IPS DF 4.7 (cell line): ENCODE results near the gene RFC4.

Experiments
- DNase-seq: peaks from one replicate; pipeline ENCODE4 v3.0.0-alpha.2; 2013; ENCODE audit warnings: low spot score; ENCODE audit errors: extremely low read depth

The RFC4 gene

DNA sequence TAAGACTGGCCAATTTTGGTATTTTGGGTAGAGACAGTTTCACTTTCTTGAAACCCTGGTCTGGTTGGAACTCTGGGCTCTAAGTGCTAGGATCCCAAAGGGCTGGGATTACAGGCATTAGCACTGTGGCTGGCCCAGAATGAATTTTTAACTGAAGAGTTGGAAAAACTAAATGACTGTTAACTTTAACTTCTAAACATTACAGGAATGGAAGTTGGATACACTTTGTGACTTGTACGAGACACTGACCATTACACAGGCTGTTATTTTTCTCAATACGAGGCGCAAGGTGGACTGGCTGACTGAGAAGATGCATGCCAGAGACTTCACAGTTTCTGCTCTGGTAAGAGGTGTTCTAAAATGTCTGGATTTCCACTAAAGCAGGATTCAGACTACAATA, 19.4 kb downstream of the RFC4 start:
- no peak for DNase-seq

DNA sequence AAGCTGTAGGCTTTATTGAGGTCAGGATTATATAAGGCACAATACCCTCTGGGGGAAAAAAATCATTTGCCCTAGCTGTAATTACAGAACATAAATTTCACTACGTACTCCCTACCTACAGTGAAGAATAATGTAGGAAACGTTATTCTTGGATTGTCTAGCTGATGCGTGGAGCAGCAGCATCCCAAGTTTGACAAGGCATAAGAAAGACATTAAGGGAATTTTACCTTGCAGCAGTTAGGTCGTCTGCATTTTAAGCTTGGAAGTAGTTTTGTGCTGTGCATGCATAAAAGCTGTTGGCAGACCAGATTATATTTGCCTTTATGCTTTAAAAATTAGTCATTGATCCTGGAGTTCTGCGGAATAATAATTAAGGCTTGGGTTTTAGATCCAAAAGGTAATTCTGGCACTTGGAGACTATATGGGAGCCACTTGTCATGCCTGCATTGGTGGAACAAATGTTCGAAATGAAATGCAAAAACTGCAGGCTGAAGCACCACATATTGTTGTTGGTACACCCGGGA, 20.7 kb downstream of the RFC4 start:
- no peak for DNase-seq

DNA sequence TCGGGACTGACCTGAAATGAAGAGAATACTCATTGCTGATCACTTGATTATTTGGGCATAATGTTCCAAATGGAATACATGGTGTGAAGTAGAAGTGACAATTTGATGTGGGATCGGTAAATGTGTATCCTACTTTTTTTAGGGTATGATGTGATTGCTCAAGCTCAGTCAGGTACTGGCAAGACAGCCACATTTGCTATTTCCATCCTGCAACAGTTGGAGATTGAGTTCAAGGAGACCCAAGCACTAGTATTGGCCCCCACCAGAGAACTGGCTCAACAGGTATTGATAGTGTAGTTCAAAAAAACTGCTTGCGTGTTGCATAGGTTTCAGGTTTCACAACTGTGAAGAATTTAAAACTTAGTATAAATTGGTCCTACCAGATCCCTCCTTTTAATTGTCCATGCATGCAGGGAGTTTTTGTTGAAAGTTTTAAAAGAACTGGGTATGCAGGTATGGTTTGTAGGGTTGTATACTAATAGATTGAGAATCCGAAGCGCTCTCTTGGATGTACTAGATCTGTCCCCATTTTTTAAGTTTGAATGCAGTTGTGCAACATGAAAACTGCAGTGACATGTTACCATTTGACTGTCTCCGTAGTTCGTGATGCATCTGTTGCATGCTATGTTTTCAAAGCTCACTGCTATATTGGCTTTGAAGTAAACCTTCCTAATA, 21.3 kb downstream of the RFC4 start:
- DNase-seq = no peak

DNA sequence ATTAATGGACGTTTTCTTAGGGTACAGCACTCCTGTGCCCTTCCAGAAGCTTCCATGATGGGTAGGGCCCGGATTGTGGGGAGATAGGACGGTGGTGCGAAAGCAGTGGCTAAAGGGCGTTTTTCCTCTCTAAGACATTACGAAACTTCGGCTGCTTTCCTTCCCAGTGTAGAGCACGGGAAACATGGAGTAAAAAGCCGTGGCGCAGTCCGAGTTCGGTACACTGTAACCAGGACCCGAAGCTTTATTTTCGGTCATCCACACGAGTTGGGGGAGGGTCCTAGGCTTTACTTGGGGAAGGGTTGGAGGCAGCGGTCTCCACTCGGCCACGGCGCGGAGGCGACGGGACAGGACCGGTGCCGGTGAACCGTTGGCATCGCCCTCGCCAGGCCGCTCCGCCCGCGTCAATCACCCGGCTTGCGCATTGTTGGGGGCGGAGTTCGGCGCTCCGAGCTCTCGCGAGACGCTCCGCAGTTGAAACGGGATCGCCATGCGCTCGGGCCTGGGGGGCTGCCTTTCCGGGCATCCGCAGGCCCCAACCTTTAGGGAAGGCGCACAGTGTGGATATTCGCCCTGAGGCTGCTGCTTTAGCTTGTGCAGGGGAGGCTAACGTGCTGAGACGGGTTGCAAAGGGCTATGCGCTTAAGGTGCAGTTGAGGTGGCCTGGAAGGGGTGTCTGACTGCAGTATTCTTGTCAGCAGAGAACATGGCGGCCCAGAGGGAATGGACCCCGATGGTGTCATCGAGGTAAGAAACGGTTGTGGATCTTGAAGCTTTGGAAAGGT, 22.4 kb downstream of the RFC4 start:
- no peak for DNase-seq

DNA sequence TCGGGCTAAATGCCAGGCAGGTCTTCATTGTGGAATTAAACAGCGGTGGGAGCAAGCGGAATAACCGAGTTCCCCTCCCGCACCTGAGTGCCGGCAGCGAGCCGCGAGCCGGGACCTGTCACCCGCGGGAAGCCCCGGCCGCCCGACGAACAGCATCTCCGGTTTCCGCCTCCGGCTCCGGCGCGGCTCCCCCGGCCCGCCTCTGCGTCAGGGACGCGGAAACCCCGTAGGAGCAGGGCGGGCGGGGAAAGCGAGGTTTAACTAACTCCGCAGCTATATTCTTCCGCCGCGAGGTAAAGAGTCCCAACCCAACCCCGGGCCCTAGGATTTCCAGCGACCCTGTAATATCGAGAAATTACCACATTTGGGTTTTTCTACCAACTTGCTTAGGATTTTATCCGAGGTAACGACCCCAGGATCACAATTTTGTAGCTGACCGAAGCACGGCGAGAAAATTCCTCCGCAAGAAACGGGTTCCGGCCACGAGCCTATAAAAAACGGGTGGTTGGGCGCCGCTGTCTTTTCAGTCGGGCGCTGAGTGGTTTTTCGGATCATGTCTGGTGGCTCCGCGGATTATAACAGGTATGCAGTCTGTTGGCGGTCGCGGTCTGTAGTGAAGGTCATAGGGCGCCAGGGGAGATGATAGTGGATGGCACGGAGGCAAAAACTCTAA, 23.1 kb downstream of the RFC4 start, which contains the start of gene EIF4A2:
EIF4A2 (plus strand) TSS at position 520 of the 673 bp plus-strand sequence; CDS start at position 554, 34 bp downstream.
- no peak for DNase-seq

DNA sequence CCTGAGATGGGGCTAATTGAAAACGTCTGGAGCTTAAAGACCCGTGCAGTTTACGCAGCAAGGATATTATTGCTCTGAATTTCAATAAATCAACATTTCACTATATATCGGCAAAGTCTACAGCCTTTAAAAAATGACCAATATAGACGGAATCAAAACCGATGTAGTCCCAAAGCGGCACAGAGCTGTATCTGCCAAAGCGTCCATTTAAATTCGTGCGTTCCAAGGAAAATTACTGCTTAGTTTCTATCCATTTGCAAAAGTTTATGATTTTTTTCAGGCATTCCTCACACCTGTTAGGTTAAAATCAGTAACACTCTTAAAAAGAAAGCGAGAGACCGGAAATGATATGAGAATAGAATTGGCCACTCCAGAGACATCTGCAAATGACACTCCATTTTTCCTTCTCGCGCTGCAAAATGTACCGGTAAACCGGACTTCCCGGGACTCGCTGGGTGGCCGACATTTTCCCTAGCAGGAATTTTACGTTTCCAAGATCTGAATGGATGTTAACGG, 23.7 kb downstream of the RFC4 start:
- DNase-seq = no peak

DNA sequence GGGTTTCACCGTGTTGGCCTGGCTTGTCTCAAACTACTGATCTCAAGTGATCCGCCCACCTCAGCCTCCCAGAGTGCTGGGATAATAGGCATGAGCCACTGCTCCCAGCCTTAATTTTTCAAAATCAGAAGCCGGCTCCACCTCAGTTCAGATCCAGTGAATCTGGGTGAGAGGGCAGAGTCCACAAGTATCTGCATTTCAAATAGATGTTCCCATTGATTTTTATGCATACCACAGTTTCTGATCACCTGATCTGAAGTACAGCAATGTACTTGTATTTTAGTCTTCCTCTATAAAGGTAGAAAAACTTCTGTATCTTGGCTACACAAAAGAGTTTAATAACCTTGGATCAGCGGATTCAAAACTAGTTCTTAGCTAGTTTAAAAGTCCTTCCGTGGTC, 27.1 kb downstream of the RFC4 start:
- no peak for DNase-seq

DNA sequence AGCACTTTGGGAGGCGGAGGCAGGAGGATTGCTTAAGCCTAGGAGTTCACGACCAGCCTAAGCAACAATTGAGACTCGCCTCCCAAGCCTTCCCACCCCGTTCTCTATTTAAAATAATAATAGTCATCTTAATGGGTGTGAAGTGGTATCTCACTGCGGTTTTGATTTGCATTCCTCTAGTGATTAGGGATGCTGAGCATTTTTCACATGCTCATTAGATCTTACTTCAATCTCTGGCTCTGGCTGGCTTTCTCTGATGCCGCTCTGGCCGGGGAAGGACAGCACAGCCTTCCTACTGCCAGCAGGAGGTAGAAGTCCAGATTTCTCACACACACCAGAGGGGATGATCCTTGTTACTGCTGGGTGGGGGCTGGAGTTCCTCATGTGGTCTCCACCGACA, 30.3 kb downstream of the RFC4 start:
- no peak for DNase-seq

DNA sequence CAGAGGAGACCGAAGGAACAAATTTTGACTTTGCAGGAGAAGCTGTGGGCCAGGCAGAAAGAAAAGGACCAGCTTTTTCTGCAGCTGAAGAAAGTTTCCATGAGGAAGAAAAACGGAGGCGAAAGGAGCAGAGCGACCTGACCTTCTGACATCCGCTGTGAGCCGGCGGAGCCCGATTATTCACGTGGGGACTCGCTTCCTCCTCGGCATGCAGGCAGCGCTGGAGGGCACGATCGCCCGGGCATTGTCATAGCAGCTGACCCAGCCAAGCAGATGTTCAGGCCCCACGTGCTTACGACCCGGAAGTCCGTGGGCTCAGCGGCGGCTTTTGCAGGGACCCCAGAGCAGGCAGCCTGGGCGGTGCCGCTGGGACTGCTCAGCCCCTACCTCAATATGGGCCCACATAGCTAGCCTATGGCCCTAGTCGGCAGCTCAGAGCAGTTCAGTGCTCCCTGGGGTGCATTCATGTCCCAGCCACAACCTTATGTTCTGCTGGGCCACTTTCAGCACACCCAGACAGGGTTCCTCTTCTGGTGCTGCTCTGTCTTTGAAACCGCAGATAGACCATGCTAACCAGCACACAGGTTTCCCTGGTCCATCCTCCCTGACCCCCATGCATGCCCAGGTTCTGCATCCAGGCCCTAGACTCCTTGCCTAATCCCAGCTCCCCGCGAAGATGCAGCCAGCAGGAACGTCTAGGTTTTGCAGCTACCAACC, 33.4 kb downstream of the RFC4 start:
- no peak for DNase-seq

DNA sequence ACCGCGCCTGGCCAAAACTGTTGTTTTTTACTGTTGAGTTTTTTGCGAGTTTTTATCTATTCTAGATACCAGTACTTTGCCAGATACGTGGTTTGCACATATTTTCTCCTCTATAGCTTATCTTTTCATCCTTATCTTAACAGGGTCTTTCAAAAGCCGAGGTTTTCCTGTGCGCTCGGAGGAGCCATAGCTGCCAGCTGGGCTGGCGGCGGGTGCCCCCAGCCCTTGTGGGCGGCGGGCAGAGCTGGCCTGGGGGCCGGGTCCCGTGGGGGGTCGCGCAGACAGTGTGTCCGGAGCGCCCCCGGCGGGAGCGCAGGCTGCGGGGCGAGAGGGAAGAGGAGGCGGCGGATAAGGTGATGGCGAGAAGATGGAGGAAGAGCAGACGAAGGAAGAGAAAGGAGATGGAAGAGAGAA, 34.0 kb downstream of the RFC4 start:
- no peak for DNase-seq

DNA sequence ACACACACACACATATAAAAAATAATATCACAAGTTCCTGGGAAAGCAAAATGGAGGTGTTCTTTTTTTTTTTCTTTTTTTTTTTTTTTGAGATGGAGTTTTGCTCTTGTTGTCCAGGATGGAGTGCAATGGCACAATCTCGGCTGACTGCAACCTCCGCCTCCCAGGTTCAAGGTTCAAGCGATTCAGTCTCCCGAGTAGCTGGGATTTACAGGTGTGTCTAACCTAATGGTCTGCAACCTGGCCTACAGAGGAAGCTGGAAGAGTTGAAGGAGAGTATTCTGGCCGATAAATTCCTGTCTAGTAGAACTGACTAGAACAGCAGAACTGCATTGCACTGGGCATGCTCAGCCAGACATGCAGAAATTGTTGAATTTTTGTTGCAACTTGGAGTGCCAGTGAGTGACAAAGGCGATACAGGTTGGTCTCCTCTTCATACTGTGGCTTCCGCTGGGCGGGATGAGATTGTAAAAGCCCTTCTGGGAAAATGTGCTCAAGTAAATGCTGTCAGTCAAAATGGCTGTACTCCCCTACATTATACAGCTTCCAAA, 45.3 kb downstream of the RFC4 start:
- DNase-seq = no peak

DNA sequence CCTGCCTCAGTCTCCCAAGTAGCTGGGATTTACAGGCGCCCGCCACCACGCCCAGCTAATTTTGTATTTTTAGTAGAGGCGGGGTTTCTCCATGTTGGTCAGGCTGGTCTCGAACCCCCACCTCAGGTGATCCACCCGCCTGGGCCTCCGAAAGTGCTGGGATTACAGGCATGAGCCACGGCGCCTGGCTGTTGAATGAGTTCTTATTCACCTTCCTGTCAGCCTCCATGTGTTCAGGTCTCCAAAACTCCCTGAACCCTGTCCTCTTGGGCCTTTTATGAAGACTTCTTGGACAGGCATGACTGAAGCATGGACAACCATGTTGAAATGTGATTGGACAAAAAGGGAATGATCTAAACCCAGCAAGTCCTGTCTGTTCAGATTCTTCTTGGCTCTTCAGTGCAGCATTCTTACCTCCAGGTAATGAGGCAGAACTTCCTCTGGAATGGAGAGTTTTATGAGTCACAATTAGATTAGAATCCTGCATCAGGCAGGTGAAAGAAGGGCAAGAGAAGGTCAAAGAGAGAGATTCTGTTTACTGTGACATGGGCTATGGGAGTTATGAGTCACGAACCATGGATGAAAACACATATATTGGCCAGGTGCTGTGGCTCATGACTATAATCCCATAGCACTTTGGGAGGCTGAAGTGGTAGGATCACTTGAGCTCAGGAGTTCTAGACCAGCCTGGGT, 46.0 kb downstream of the RFC4 start:
- no peak for DNase-seq

DNA sequence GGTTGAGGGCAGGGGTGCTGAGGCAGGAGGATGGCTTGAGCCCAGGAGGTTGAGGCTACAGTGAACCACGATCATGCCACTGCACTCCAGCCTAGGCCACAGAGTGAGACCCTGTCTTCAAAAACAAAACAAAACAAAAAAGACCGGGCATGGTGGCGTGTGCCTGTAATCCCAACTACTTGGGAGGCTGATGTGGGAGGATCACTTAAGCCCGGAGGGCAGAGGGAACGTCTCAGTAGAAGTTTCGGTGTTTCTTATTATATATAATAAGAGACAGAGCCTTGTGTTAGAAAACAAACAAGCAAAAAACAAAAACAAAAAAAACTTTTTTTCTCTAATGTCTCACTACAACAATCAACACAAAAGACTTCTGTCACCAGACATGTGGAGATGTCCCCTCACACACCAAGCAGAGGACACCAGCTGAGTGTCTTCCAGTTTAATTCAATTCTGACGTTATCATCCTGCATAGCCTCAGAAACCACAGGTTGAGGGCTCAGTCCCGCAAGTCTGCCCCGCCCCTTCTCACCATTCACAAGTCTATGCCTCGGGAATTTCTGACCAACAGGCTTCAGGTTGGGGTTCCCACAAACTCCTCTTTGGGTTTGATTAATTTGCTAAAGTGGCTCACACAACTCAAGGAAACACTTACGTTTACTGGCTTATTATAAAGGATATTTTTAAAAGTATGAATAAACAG, 46.9 kb downstream of the RFC4 start:
- no peak for DNase-seq

DNA sequence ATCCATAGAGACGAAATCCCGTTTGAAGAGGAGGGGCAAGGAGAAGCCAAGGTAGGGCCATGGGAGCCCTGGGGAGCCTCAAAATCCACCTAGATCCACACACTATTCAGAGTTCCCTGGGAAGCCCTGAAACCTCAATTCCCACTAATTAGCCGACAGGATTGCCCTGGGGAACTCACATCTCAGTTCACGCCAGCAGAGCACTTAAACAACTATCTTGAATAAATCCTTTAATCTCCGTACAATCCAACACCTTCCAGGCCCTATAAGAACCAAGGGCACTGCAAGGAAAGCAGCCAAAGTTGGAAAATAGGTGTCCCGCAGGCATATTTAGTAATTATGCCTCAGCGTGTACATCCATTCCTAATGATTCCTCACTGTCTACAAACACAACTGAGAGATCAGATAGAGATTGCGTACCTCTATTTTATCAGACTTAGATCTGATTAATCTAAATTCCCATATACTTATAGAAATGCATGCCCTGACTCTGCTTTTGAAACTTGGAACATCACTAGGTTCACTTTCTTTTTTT, 48.5 kb downstream of the RFC4 start:
- DNase-seq = no peak

DNA sequence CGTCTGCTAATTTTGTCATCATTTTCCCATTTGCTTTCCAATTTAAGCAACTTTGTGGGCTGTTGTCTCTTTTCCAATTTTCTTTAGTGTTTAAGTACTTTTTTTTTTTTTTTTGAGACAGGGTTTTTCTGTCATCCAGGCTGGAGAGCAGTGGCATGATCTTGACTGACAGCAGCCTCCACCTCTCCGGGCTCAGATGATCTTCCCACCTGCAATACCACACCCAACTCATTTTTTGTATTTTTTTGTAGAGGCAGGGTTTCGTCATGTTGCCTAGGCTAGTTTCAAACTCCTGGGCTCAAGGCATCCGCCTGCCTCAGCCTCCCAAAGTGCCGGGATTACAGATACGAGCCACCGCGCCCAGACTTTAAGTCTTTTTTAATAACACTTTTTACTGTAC, 49.1 kb downstream of the RFC4 start:
- no peak for DNase-seq

DNA sequence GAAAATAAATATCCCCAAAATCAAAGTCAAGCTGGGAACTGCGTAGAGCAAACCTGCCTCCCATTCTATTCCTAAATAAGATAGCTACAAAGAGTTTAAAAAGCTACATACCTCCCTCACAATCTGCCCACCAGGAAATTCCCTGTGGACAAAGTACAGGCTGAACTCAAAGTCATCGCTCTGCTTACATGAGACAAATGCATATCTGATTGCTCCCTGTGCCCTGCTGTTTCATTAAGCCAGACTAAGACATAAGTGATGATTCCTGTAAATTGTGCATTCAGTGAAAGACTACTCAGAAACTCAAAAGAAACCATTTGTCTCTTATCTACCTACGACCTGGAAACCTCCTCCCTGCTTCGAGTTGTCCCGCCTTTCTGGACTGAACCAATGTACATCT, 51.4 kb downstream of the RFC4 start:
- no peak for DNase-seq

DNA sequence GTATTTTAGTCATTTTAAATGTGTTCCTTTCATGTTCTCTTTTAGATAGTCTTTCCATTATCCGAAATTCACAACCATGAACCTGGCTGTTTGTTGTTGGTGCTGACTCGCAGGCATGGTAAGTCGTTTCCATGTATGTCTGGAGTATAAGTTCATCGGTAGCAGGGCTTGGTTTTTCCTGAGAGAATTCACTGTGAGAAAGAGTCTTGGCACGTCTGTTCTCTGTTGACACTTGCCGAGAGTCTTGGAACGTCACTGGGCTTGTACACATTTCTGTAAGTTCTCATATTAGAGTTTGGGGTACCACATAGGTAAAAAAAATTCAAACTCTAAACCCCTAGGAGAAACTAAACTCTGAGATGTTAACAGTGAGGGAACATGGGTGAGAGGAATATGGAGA, 52.3 kb downstream of the RFC4 start:
- DNase-seq = no peak

DNA sequence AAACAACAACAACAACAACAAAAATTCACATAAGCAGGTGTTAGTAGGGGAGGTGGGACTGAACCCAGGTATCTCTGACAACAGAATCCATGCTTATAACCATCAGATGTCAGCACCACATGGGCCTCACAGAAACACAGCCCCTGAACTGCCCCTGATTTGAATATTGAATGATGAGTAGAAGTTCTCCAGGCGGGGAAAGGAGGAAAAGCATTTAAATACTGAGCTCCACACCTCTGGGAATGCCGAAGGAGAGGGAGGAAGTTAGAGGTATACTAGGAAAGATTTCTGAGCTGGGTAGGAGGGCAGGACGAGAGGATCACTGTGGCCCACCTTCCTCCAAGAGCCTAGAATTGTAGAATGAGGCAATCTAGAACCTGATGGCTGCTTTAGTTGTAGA, 54.8 kb downstream of the RFC4 start:
- no peak for DNase-seq

DNA sequence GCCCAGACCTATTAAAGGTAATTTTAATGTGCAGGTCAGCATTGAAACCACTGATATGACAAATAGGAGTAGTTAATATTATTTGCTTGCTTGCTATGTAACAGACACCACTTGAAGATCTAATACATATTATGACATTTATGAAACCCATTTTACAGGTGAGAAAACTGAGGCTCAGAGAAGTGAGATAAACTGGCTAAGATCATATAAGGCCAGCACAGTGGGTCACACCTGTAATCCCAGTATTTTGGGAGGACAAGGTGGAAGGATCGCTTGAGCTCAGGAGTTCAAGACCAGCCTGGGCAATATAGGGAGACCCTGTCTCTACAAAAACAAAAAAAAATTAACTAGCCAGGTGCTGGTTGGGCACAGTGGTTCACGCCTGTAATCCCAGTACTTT, 56.0 kb downstream of the RFC4 start:
- no peak for DNase-seq

DNA sequence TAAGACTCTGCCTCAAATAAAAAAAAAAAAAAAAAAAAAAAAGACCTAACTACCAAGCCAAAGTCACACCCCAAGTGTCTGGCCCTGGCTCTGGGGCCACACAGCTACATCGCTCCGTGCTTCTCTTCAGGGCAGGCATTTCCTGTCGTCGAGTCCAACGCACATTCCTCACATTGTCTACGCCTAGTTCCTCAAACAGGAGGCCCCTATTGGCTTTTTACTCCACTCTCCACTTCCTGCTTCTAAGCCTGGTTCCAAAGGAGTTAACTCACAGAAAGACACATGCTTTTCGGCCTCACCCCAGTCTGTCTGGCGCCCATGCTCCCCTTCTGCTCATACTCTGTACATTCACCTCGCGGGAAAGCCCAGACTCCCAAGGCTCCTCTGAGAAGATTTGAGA, 60.3 kb downstream of the RFC4 start:
- DNase-seq = peak; percentile 90
